HG03571 (cell line): ENCODE results near the gene PRSS37.

Experiments
- ATAC-seq: cut with Tn5 transposase; IDR thresholded peaks from one replicate; pipeline ENCODE4 v1.9.1; 2021; ENCODE audit not compliant: unreplicated experiment

Gene PRSS37

DNA sequence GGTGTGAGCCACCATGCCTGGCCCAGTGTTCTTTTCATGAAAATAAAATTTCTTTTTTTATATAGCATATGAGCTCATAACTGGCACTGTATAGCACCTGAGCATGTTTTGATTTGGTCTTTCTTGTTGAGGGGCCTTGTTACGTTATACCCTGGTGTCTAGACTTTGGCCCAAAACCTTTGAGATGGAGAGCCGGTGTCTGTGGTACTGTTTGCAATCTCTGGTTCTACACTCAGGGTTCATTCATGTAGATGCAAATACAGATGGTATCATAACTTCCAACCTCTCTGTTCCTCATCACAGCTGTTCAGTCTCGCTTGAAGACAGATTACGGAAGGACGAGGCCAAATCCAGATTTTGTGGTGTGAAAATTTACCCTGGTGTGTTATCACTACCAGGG is 51.4 kb downstream of the PRSS37 start, which contains the start of gene TAS2R5:
TAS2R5 (plus strand) TSS at position 301 of the 400 bp plus-strand sequence. CDS start 145 bp downstream, outside the sequence.
- ATAC-seq, result no peak

GRCh38 chr7:141788296-141788695 is 53.0 kb downstream of the PRSS37 start:
- no peak for ATAC-seq
